Testis (tissue), 3 donors: Measurements from ENCODE around the gene GATA6. TPM values are rescaled to one million over a fixed set of nuclear protein-coding genes. Genes with fewer than 3 reads are reported as not detected.

ENCODE experiments used
- DNase-seq: peaks from one replicate; pipeline ENCODE4 v3.0.0-alpha.2; 2019
- H3K27ac ChIP-seq, 2 donors: fragments of 200-600 bp; sonication (generic); one replicate each; pipeline ENCODE4 v1.5.1; 2019
- H3K27me3 ChIP-seq: fragments of 200-600 bp; sonication (generic); one replicate; pipeline ENCODE4 v1.5.1; 2019
- H3K36me3 ChIP-seq: fragments of 200-600 bp; sonication (generic); one replicate; pipeline ENCODE4 v1.5.1; 2017; ENCODE audit warnings: low read depth; ENCODE audit errors: missing control alignments
- H3K4me1 ChIP-seq: fragments of 200-600 bp; sonication (generic); one replicate; pipeline ENCODE4 v1.5.1; 2019
- H3K4me3 ChIP-seq, 2 donors: fragments of 200-600 bp; sonication (generic); one replicate each; pipeline ENCODE4 v1.5.1; 2017 to 2019
- H3K9me3 ChIP-seq: fragments of 200-600 bp; sonication (generic); one replicate; pipeline ENCODE4 v1.5.1; 2017
- POLR2A ChIP-seq: fragments of 450-650 bp; IDR thresholded peaks from one replicate; pipeline ENCODE4 v1.6.1; 2017; ENCODE audit warnings: antibody characterized with exemption, mild to moderate bottlenecking, moderate library complexity
- WGBS, 2 donors: methylation state at CpG; one replicate each; pipeline ENCODE4 v1.1.5; 2018; 5-methylcytosine and 5-hydroxymethylcytosine counted together
- intact Hi-C: fragments of 100-400 bp; cut with DNase I; formaldehyde crosslinking; loops from one replicate; pipeline ENCODE4 v1.15.1; 2023; ENCODE audit warnings: low total_unique reads
- polyA plus RNA-seq: library from polyadenylated mRNA; stranded (reverse); fragments of 350-450 nt; fragmentation: Illumina TruSeq; extraction: RNeasy Lipid Tissue Mini Kit (QIAGEN cat#74804); gene quantifications from one replicate; pipeline ENCODE4 v1.2.3, GENCODE V29; 2014; ENCODE audit warnings: low read depth, low replicate concordance; ENCODE audit not compliant: insufficient read depth
- total RNA-seq, 2 donors: library from RNA; depleted of rRNA; stranded (reverse); fragments of >200 nt; gene quantifications; one replicate each; pipeline ENCODE4 v1.2.3, GENCODE V29; 2016
- TF ChIP-seq, protein P1 (sequence below), 3 experiments: fragments of 450-650 bp in 2 of 3; fragments of 200-600 bp in 1 of 3; sonication (generic) in 1 of 3; IDR thresholded peaks; one replicate each; pipeline ENCODE4 v1.5.1; 2016 to 2019; ENCODE audit warnings: antibody characterized with exemption in 3 of 3, mild to moderate bottlenecking in 2 of 3, moderate library complexity in 1 of 3

GATA6 gene
- total and polyA plus RNA-seq, 3 donors from 2014 or later = 13.8 to 54.6 (median 50.5) TPM

DNA sequence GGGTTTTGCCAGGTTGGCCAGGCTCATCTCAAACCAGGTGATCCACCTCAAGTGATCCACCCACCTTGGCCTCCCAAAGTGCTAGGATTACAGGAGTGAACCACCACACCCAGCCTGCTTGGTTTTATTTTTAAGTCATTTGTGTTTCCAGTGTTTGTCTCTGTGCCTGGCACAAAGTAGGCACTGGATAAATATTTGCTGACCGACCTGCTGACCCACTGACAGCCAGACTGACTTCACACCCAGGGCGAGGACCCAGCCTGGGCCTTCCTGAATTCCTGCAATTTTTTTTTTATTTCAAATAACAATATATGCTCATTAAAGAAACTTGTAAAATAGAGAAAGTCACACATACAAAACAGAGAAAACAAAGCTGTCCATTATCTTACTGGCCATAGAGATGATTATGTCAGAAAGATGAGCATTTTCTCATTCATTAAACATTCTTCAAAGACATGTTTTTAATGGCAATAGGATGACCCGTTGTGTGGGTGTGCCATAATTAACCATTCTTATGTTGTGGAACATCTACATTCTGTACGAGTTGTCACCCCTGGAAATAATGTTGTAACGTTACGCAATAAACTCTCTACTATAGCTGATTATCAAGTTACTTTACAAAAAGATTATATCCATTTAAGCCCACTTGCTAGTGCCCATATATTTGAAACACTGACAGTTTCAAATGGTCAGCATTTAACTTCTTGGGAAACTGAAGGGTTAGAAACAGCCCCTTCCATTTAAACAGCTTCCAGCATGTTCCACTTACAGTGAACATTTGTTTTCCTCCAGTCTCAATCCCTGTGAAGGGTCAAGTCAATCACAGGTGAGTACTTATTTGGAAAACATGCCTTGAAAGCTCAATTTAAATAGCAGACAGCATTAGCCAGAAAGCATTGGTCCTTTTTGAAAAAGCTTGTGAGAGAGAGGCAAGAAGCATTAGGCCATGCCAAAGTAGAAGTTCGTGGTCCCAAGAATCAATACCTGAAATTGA is 25.7 kb upstream of the GATA6 start:
- Histone ChIP-seq H3K27me3 (no peaks in the 10 kb centered on the region), H3K36me3 (no peaks in the 10 kb centered on the region), H3K4me1 (no peaks in the 10 kb centered on the region), H3K9me3 (no peaks in the 10 kb centered on the region), H3K4me3 (no peak overlapping the region), H3K27ac (no peak overlapping the region)
- DNase-seq = no peak
- TF ChIP-seq POLR2A = no peak
- intact Hi-C loops = no loop called here
- WGBS, 2 donors = 88 to 91% methylated on average over 7 of the region's 7 CpGs

DNA sequence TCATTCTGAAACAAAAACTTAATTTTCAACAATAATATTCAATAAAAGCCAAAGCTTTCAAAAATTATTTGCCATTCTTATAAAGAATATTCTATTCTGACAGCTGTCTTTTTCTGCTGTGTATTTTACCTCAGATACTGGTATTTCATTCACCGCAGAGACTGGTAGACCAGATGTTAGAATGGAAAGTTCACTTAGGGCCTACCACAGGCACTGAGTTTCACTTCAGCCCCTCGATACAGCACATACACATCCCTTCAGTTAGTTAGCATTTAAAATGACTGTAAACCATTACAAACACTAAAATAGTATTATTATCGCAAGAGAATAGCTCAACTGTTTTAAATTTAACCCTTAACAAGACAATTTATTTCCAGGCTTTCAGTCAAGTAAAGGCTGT is 24.2 kb upstream of the GATA6 start:
- TF ChIP-seq, protein P1, sequence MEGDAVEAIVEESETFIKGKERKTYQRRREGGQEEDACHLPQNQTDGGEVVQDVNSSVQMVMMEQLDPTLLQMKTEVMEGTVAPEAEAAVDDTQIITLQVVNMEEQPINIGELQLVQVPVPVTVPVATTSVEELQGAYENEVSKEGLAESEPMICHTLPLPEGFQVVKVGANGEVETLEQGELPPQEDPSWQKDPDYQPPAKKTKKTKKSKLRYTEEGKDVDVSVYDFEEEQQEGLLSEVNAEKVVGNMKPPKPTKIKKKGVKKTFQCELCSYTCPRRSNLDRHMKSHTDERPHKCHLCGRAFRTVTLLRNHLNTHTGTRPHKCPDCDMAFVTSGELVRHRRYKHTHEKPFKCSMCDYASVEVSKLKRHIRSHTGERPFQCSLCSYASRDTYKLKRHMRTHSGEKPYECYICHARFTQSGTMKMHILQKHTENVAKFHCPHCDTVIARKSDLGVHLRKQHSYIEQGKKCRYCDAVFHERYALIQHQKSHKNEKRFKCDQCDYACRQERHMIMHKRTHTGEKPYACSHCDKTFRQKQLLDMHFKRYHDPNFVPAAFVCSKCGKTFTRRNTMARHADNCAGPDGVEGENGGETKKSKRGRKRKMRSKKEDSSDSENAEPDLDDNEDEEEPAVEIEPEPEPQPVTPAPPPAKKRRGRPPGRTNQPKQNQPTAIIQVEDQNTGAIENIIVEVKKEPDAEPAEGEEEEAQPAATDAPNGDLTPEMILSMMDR (IDR thresholded peaks at IDR 0.05) = no peak
- no peak for TF ChIP-seq POLR2A
- Histone ChIP-seq H3K27me3 (no peaks in the 10 kb centered on the region), H3K4me1 (no peaks in the 10 kb centered on the region), H3K27ac (no peak overlapping the region), H3K4me3 (no peak overlapping the region), H3K36me3 (no peaks in the 10 kb centered on the region), H3K9me3 (no peaks in the 10 kb centered on the region)
- intact Hi-C loops = no loop called here
- DNase-seq = no peak
- 91 to 92% methylated on average over 3 of the region's 3 CpGs for WGBS, 2 donors

DNA sequence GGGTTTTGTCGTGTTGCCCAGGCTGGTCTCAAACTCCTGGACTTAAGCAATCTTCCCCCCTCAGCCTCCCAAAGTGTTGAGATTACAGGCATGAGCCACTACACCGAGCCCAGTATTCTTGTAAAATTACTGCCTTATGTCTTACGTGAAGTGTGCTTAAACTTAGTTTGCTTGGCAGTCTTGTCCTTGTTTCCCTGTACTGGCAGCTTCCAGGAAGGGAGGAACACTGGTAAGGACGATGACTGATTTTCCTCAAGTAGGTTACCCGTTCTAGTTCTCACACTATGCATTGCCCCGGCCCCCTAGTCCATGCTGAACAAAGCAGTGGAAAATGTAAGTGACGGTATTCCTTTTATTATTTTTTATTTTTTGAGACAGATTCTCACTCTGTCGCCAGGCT is 19.7 kb upstream of the GATA6 start:
- no peak for TF ChIP-seq POLR2A
- TF ChIP-seq, protein P1 (IDR thresholded peaks at IDR 0.05) = no peak
- intact Hi-C loops = no loop called here
- Histone ChIP-seq H3K4me1 (no peaks in the 10 kb centered on the region), H3K9me3 (no peaks in the 10 kb centered on the region), H3K27ac (no peak overlapping the region), H3K36me3 (no peaks in the 10 kb centered on the region), H3K4me3 (no peak overlapping the region), H3K27me3 (no peaks in the 10 kb centered on the region)
- WGBS, 2 donors = 79 to 87% methylated on average over 8 of the region's 8 CpGs
- no peak for DNase-seq

DNA sequence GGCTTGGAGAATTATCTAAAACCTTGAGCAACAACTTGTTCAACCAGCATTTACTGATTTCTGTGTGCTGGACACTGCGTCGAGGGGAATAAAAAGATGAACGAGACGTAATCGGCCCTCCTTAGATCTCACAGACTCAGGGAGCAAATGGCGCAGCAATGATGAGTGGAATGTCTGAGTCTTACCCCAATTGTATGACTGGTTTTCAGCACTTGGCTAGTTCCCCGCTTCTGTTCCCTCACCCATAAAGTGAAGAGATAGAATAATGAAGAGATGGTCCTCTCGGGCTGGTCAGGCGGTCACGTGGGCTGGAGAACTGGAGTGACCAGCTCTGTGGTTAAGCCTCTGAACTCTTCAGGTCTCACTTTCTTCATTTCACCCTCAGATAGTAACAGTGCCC is 17.3 kb upstream of the GATA6 start:
- 85 to 87% methylated on average over 10 of the region's 10 CpGs for WGBS, 2 donors
- Histone ChIP-seq H3K4me3 (no peak overlapping the region), H3K27ac (no peak overlapping the region), H3K36me3 (no peaks in the 10 kb centered on the region), H3K4me1 (no peaks in the 10 kb centered on the region), H3K27me3 (no peaks in the 10 kb centered on the region), H3K9me3 (no peaks in the 10 kb centered on the region)
- DNase-seq = no peak
- TF ChIP-seq, protein P1 (IDR thresholded peaks at IDR 0.05) = no peak
- TF ChIP-seq POLR2A = no peak
- intact Hi-C loops = no loop called here

DNA sequence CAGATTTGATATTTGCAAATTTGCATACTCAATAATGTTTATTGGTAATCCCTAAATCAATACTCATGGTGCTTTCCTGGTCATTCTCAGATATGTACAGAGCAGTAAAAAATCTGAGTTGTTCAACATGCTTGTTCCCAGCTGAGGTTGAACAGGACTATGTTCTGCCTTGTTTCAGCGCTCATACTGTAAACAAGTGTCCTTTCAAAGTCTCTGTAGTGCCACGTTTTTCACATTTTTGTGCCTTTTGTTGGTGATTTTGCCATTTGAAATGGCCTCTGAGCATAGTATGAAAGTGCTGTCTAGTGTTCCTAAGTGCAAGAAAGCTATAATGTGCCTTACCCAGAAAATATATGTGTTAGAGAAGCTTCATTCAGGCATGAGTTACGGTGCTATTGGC is 16.0 kb upstream of the GATA6 start:
- no peaks in the 10 kb centered on the region for H3K9me3 ChIP-seq
- H3K4me3 ChIP-seq = no peak overlapping the region
- TF ChIP-seq, protein P1 (IDR thresholded peaks at IDR 0.05) = no peak
- TF ChIP-seq POLR2A = no peak
- no peaks in the 10 kb centered on the region for H3K27me3 ChIP-seq
- no peaks in the 10 kb centered on the region for H3K36me3 ChIP-seq
- no peaks in the 10 kb centered on the region for H3K4me1 ChIP-seq
- DNase-seq = no peak
- WGBS, 2 donors = 79 to 85% methylated on average over 3 of the region's 3 CpGs
- H3K27ac ChIP-seq = no peak overlapping the region
- intact Hi-C loops = no loop called here
